Measurements from ENCODE around the gene ANKRD22.

DNA sequence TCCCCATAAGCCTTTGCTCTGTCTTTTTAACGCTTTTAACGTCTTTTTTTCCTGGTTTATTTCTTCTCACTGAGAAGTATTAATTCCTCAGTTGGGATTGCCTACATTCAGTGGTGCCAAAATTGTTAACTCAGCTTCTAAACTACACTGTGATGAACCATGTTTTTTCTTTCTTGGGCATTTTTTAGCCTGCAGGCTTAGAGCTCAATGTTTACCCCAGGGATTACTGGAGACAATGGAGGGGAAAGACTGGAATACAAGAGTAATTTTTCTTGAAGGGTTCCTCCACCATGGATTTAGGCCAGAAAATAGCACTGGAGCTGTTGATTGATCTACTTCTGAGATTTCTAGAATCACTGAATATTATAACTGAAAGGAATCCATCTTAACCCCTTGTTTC lies 48.2 kb upstream of the ANKRD22 start:
- TF ChIP-seq EZH2 (IDR thresholded peaks at IDR 0.05; ENCODE audit: insufficient read depth, low read length), result no peak
- TF ChIP-seq, protein P1, sequence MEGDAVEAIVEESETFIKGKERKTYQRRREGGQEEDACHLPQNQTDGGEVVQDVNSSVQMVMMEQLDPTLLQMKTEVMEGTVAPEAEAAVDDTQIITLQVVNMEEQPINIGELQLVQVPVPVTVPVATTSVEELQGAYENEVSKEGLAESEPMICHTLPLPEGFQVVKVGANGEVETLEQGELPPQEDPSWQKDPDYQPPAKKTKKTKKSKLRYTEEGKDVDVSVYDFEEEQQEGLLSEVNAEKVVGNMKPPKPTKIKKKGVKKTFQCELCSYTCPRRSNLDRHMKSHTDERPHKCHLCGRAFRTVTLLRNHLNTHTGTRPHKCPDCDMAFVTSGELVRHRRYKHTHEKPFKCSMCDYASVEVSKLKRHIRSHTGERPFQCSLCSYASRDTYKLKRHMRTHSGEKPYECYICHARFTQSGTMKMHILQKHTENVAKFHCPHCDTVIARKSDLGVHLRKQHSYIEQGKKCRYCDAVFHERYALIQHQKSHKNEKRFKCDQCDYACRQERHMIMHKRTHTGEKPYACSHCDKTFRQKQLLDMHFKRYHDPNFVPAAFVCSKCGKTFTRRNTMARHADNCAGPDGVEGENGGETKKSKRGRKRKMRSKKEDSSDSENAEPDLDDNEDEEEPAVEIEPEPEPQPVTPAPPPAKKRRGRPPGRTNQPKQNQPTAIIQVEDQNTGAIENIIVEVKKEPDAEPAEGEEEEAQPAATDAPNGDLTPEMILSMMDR (IDR thresholded peaks at IDR 0.05; ENCODE audit: insufficient read depth, low read depth, low read length), result no peak
